Measurements from ENCODE around the gene UBL3.

- no peak for TF ChIP-seq CTCF (IDR thresholded peaks at IDR 0.05)
- TF ChIP-seq POLR2A (IDR thresholded peaks at IDR 0.05), result no peak
These were observed 27.1 kb upstream of the UBL3 start for GRCh38 chr13:29877456-29878078.

Data from ovary (tissue), 3 donors.